ENCODE results near the gene STMN3.

STMN3 gene

GRCh38 chr20:63590218-63591146, 62.7 kb downstream of the STMN3 start:
- Histone ChIP-seq H3K36me3 (peaks cover 38% of the 10 kb centered on the region), H3K27ac (no peak overlapping the region), H3K9me3 (ENCODE audit: severe bottlenecking) (no peaks in the 10 kb centered on the region), H3K4me3 (ENCODE audit: low read depth, low read length) (no peak overlapping the region), H3K27me3 (ENCODE audit: insufficient read depth, low read depth, severe bottlenecking) (no peaks in the 10 kb centered on the region)
- no peak for DNase-seq
- no peak for TF ChIP-seq CTCF (IDR thresholded peaks at IDR 0.05; ENCODE audit: low read depth, low read length)
